Measurements from ENCODE around the gene RAD51B. TPM values are rescaled to one million over a fixed set of nuclear protein-coding genes. Genes with fewer than 3 reads are reported as not detected.

The RAD51B gene
- total RNA-seq, 1 experiment from 2014 or later, result 16.7 TPM

- Histone ChIP-seq H3K18ac (ENCODE audit: insufficient read length, low read depth, low read length) (no peak overlapping the region), H3K9ac (ENCODE audit: extremely low read depth, insufficient read length, low read length) (no peak overlapping the region), H2BK120ac (ENCODE audit: low read depth, low read length, poor library complexity, severe bottlenecking) (no peak overlapping the region), H2BK20ac (ENCODE audit: low read depth, low read length, poor library complexity, severe bottlenecking) (no peak overlapping the region), H3K14ac (ENCODE audit: insufficient read depth, low read length) (no peak overlapping the region), H2BK12ac (ENCODE audit: insufficient read length, low read depth, low read length) (no peak overlapping the region), H3K23me2 (ENCODE audit: insufficient read length, low read depth, low read length, poor library complexity, severe bottlenecking) (no peaks in the 10 kb centered on the region), H2AK5ac (ENCODE audit: insufficient read length, low read length) (no peak overlapping the region), H2AFZ (ENCODE audit: low read length) (no peak overlapping the region), H3K4ac (ENCODE audit: low read depth, low read length) (no peak overlapping the region), H4K20me1 (ENCODE audit: control insufficient read depth, insufficient read depth, insufficient read length) (no peaks in the 10 kb centered on the region), H3K9me3 (ENCODE audit: control insufficient read depth, low read depth, low read length) (no peaks in the 10 kb centered on the region), H3K27me3 (ENCODE audit: insufficient read depth, low read length) (no peaks in the 10 kb centered on the region), H3K56ac (ENCODE audit: insufficient read length, low read depth, low read length) (no peak overlapping the region), H3T11ph (ENCODE audit: low read length) (no peak overlapping the region), H4K91ac (ENCODE audit: insufficient read length, low read depth, low read length) (no peak overlapping the region), H4K5ac (ENCODE audit: insufficient read length, low read depth, low read length) (no peak overlapping the region), H3K27ac (ENCODE audit: insufficient read length, low read depth, low read length) (no peak overlapping the region), H3K79me1 (ENCODE audit: insufficient read depth, low read depth, low read length, poor library complexity, severe bottlenecking) (no peaks in the 10 kb centered on the region), H2BK5ac (ENCODE audit: insufficient read length, low read length) (no peak overlapping the region), H3K4me2 (ENCODE audit: insufficient read depth, insufficient read length, low read length) (no peak overlapping the region), H3K79me2 (ENCODE audit: insufficient read depth, low read length) (no peaks in the 10 kb centered on the region), H4K8ac (replicated peaks; ENCODE audit: insufficient read length, low read depth, low read length) (no peak overlapping the region), H3K23ac (ENCODE audit: insufficient read length, low read depth, low read length) (no peak overlapping the region), H2BK15ac (ENCODE audit: low read depth, low read length) (no peak overlapping the region), H3K4me1 (ENCODE audit: insufficient read depth, low read length) (no peaks in the 10 kb centered on the region)
- Mint-ChIP-seq H3K4me1 (peaks cover 6 to 10% of the 10 kb centered on the region in 2 experiments; a peak in 3 of 4 replicates), H3K36me3 (ENCODE audit: insufficient read depth in 1 of 3, low read depth in 3 of 3) (peaks cover 21 to 33% (median 22%) of the 10 kb centered on the region in 3 experiments), H3K27ac (no peak overlapping the region), H3K4me3 (no peak overlapping the region), H3K9me3 (peaks cover 29 to 33% of the 10 kb centered on the region in 2 experiments), H3K27me3 (ENCODE audit: low read depth) (peaks cover 3% of the 10 kb centered on the region)
- no peak for TF ChIP-seq CTCF (conservative IDR thresholded peaks at IDR 0.05)
- no peak for DNase-seq
- no CpG with 5 or more reads among the region's 4 CpGs for WGBS (ENCODE audit: extremely low coverage, insufficient read length, low lambda C conversion rate)
These were observed 800.4 kb downstream of the RAD51B start for GRCh38 chr14:68619790-68620574.
